ENCODE measurements around the gene CCDC102B.

The CCDC102B gene

GRCh38 chr18:68830256-68831045 is 32.6 kb downstream of the CCDC102B start:
- DNase-seq, result no peak
- H3K4me3 Mint-ChIP-seq, result no peak overlapping the region
- no peaks in the 10 kb centered on the region for H3K36me3 Mint-ChIP-seq (ENCODE audit: low read depth)
- no peak for TF ChIP-seq CTCF (IDR thresholded peaks at IDR 0.05)
- H3K27me3 Mint-ChIP-seq (ENCODE audit: low read depth, poor library complexity), result no peaks in the 10 kb centered on the region
- no peak overlapping the region for H3K27ac Mint-ChIP-seq
- H3K4me1 Mint-ChIP-seq, result no peaks in the 10 kb centered on the region
- H3K9me3 Mint-ChIP-seq, result no peaks in the 10 kb centered on the region

DNA sequence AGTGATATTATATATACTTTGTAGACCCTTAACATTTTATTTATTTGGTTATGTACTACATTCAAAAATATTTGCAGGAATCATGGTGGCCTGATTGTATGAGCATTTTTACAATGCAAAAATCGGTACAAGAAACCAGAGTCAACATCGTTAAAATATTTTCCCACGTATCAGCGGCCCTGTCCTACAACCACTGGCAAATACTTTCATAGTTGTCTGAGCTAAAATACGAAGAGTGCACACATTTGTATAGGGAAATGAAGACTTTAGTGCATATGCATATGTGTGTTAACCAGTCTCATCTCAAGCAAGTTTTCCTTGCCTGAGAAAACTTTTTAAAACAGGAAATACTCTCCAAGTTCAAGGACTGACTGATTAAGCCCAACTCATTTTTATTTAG is 35.9 kb downstream of the CCDC102B start:
- no peak for TF ChIP-seq CTCF (IDR thresholded peaks at IDR 0.05)
- no peak overlapping the region for H3K27ac Mint-ChIP-seq
- H3K4me1 Mint-ChIP-seq, result no peaks in the 10 kb centered on the region
- no peaks in the 10 kb centered on the region for H3K36me3 Mint-ChIP-seq (ENCODE audit: low read depth)
- no peaks in the 10 kb centered on the region for H3K9me3 Mint-ChIP-seq
- H3K4me3 Mint-ChIP-seq, result no peak overlapping the region
- H3K27me3 Mint-ChIP-seq (ENCODE audit: low read depth, poor library complexity), result no peaks in the 10 kb centered on the region
- DNase-seq, result no peak

- Mint-ChIP-seq H3K36me3 (ENCODE audit: low read depth) (no peaks in the 10 kb centered on the region), H3K27ac (no peak overlapping the region), H3K9me3 (no peaks in the 10 kb centered on the region), H3K27me3 (ENCODE audit: low read depth, poor library complexity) (no peaks in the 10 kb centered on the region), H3K4me3 (no peak overlapping the region), H3K4me1 (no peaks in the 10 kb centered on the region)
- DNase-seq, result no peak
- no peak for TF ChIP-seq CTCF (IDR thresholded peaks at IDR 0.05)
These were observed 40.0 kb downstream of the CCDC102B start for GRCh38 chr18:68837665-68838451.

DNA sequence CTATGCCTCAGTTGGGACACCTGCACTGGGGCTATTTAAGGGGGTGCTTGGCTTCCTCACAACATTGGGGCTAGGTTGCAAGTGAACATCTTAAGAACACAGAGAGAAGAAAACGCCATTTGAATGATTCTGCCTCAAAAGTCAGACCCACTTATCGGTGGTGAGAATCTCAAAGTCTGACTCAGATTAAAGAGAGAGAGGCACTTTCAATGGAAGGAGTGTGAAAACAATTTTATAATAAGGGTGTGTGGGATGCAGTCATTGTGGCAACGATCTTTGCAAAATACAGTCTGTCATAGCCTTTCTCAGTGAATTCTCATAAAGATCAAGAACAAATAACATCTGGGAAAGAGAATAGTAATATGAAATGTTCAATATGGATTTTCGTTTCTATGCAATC is 41.8 kb downstream of the CCDC102B start:
- Mint-ChIP-seq H3K4me3 (no peak overlapping the region), H3K27me3 (ENCODE audit: low read depth, poor library complexity) (no peaks in the 10 kb centered on the region), H3K4me1 (no peaks in the 10 kb centered on the region), H3K9me3 (no peaks in the 10 kb centered on the region), H3K27ac (no peak overlapping the region), H3K36me3 (ENCODE audit: low read depth) (no peaks in the 10 kb centered on the region)
- TF ChIP-seq CTCF (IDR thresholded peaks at IDR 0.05), result no peak
- DNase-seq, result no peak

GRCh38 chr18:68840554-68841263 is 42.8 kb downstream of the CCDC102B start:
- no peak overlapping the region for H3K4me3 Mint-ChIP-seq
- no peaks in the 10 kb centered on the region for H3K36me3 Mint-ChIP-seq (ENCODE audit: low read depth)
- no peak for TF ChIP-seq CTCF (IDR thresholded peaks at IDR 0.05)
- H3K9me3 Mint-ChIP-seq, result no peaks in the 10 kb centered on the region
- no peaks in the 10 kb centered on the region for H3K4me1 Mint-ChIP-seq
- no peak overlapping the region for H3K27ac Mint-ChIP-seq
- no peaks in the 10 kb centered on the region for H3K27me3 Mint-ChIP-seq (ENCODE audit: low read depth, poor library complexity)
- no peak for DNase-seq

Data from nephron progenitor cell (in vitro differentiated cells).